Dermis microvascular lymphatic vessel endothelial cell (primary cell): Measurements from ENCODE around the gene EIF4B. TPM values are rescaled to one million over a fixed set of nuclear protein-coding genes. Genes with fewer than 3 reads are reported as not detected.

ENCODE experiments used
- DNase-seq, 2 donors: peaks; one replicate each; pipeline versions ENCODE4 v3.0.0 to v3.0.0-alpha.2; 2010; ENCODE audit warnings: low read depth in 2 of 2
- total RNA-seq: library from RNA; depleted of rRNA; stranded (reverse); fragments of >200 nt; gene quantifications from 2 replicates; pipeline ENCODE4 v1.2.1, GENCODE V29; 2014

Gene EIF4B
- total RNA-seq, 1 donor from 2014 or later = 834 TPM

- DNase-seq = no peak
Measured at GRCh38 chr12:53044896-53045695, 38.8 kb downstream of the EIF4B start.

GRCh38 chr12:53045696-53046045 is 39.4 kb downstream of the EIF4B start:
- DNase-seq = no peak

GRCh38 chr12:53046655-53047220 is 40.5 kb downstream of the EIF4B start:
- DNase-seq = peak; percentile 27 to 71

- DNase-seq = peak in 1 of 2 donors; percentile 46
Measured at GRCh38 chr12:53047221-53048032, 41.2 kb downstream of the EIF4B start.

GRCh38 chr12:53048033-53048779 is 42.0 kb downstream of the EIF4B start:
- peak in 1 of 2 donors; percentile 46 for DNase-seq

- peak in 1 of 2 donors; percentile 29 for DNase-seq
Measured at GRCh38 chr12:53048780-53049401, 42.6 kb downstream of the EIF4B start.

GRCh38 chr12:53049571-53050318 is 43.5 kb downstream of the EIF4B start, which contains the start of gene TNS2:
TNS2 (plus strand) TSS chr12:53050065; CDS start chr12:53050186, 121 bp downstream.
- DNase-seq = peak; percentile 75 to 88

GRCh38 chr12:53050426-53051057 is 44.3 kb downstream of the EIF4B start:
- DNase-seq = no peak

- peak; percentile 67 to 87 for DNase-seq
Measured at GRCh38 chr12:53051058-53051880, 45.0 kb downstream of the EIF4B start.

GRCh38 chr12:53051881-53052412 is 45.7 kb downstream of the EIF4B start:
- DNase-seq = no peak

GRCh38 chr12:53052419-53053217 is 46.4 kb downstream of the EIF4B start:
- DNase-seq = peak in 1 of 2 donors; percentile 77

GRCh38 chr12:53053218-53054111 is 47.2 kb downstream of the EIF4B start:
- peak in 1 of 2 donors; percentile 36 for DNase-seq

- peak; percentile 80 to 88 for DNase-seq
Measured at GRCh38 chr12:53054112-53054878, 48.0 kb downstream of the EIF4B start.

- no peak for DNase-seq
Measured at GRCh38 chr12:53055471-53056266, 49.4 kb downstream of the EIF4B start.

GRCh38 chr12:53056296-53056695 is 50.0 kb downstream of the EIF4B start:
- no peak for DNase-seq
